CD14-positive monocyte (primary cell): ENCODE data around the gene PLXNA4. TPM values are rescaled to one million over a fixed set of nuclear protein-coding genes. Genes with fewer than 3 reads are reported as not detected.

Source experiments
- DNase-seq, 3 donors: peaks; one replicate each; pipeline ENCODE4 v3.0.0-alpha.2; 2011 to 2022
- H2AFZ ChIP-seq: 2 replicates; pipeline ENCODE4 v1.6.0; 2012; ENCODE audit warnings: mild to moderate bottlenecking, low read depth, low read length, inconsistent platforms; ENCODE audit not compliant: insufficient read depth, poor library complexity, severe bottlenecking
- H3K27ac ChIP-seq, 2 donors: 1 replicate in 1 of 2; 2 replicates in 1 of 2; pipeline ENCODE4 v1.5.1; 2012 to 2013; ENCODE audit warnings: low read length in 2 of 2, control low read depth in 1 of 2, inconsistent platforms in 1 of 2, low read depth in 1 of 2, mild to moderate bottlenecking in 1 of 2
- H3K27me3 ChIP-seq, 2 donors: one replicate each; pipeline versions ENCODE4 v1.6.0 to v1.6.1; 2011 to 2013; ENCODE audit warnings: low read length in 2 of 2; ENCODE audit not compliant: control insufficient read depth in 2 of 2, insufficient read depth in 2 of 2
- H3K36me3 ChIP-seq, 2 donors: replicated peaks in 1 of 2; 1 replicate in 1 of 2; 2 replicates in 1 of 2; pipeline versions ENCODE4 v1.5.1 to v1.6.1; 2012 to 2013; ENCODE audit warnings: low read length in 2 of 2, control low read depth in 1 of 2, inconsistent platforms in 1 of 2, mild to moderate bottlenecking in 1 of 2; ENCODE audit not compliant: insufficient read depth in 2 of 2, control insufficient read depth in 1 of 2
- H3K4me1 ChIP-seq, 2 donors: 1 replicate in 1 of 2; 2 replicates in 1 of 2; pipeline versions ENCODE4 v1.5.1 to v1.6.1; 2012 to 2013; ENCODE audit warnings: low read length in 2 of 2, control low read depth in 1 of 2, inconsistent platforms in 1 of 2, mild to moderate bottlenecking in 1 of 2, moderate library complexity in 1 of 2; ENCODE audit not compliant: insufficient read depth in 2 of 2, control insufficient read depth in 1 of 2
- H3K4me2 ChIP-seq: replicated peaks from 2 replicates; pipeline ENCODE3; 2012; ENCODE audit warnings: low read length, moderate library complexity, mild to moderate bottlenecking; ENCODE audit not compliant: poor library complexity, severe bottlenecking; ENCODE audit errors: extremely low read depth
- H3K4me3 ChIP-seq, 3 experiments: fragments of 200-600 bp in 1 of 3; sonication (generic) in 1 of 3; replicated peaks in 1 of 3; 1 replicate in 2 of 3; 2 replicates in 1 of 3; pipeline ENCODE4 v1.5.1; 2011 to 2013; ENCODE audit warnings: low read length in 3 of 3, mild to moderate bottlenecking in 3 of 3, control low read depth in 2 of 3, low read depth in 2 of 3, inconsistent platforms in 1 of 3, moderate library complexity in 1 of 3
- H3K79me2 ChIP-seq: 2 replicates; pipeline ENCODE4 v1.6.0; 2012; ENCODE audit warnings: mild to moderate bottlenecking, control low read depth, inconsistent platforms, low read length, moderate library complexity; ENCODE audit not compliant: insufficient read depth
- H3K9ac ChIP-seq: 2 replicates; pipeline ENCODE4 v1.6.0; 2017; ENCODE audit warnings: low read length, mild to moderate bottlenecking; ENCODE audit not compliant: insufficient read depth, poor library complexity, severe bottlenecking
- H3K9me3 ChIP-seq, 2 donors: replicated peaks in 1 of 2; 1 replicate in 1 of 2; 2 replicates in 1 of 2; pipeline versions ENCODE4 v1.5.1 to v1.6.1; 2012 to 2013; ENCODE audit warnings: low read length in 2 of 2, control low read depth in 1 of 2; ENCODE audit not compliant: control insufficient read depth in 1 of 2, insufficient read depth in 1 of 2
- H4K20me1 ChIP-seq: 2 replicates; pipeline ENCODE4 v1.6.0; 2012; ENCODE audit warnings: mild to moderate bottlenecking, low read length, control low read depth, moderate library complexity; ENCODE audit not compliant: insufficient read depth
- H3K27ac Mint-ChIP-seq, 7 donors: one replicate each; pipeline ENCODE4 v1.8.0; 2020; ENCODE audit warnings: mild to moderate bottlenecking in 7 of 7, mixed read lengths in 7 of 7, moderate library complexity in 6 of 7, inconsistent platforms in 2 of 7
- H3K27me3 Mint-ChIP-seq, 3 donors: one replicate each; pipeline ENCODE4 v1.8.0; 2021 to 2022; ENCODE audit warnings: low read depth in 3 of 3, mild to moderate bottlenecking in 3 of 3, mixed read lengths in 3 of 3, moderate library complexity in 3 of 3, inconsistent platforms in 1 of 3
- H3K36me3 Mint-ChIP-seq, 2 donors: one replicate each; pipeline ENCODE4 v1.8.0; 2020; ENCODE audit warnings: mixed read lengths in 2 of 2, inconsistent platforms in 1 of 2, mild to moderate bottlenecking in 1 of 2
- H3K4me1 Mint-ChIP-seq: one replicate; pipeline ENCODE4 v1.8.0; 2020; ENCODE audit warnings: mild to moderate bottlenecking, mixed read lengths
- H3K4me3 Mint-ChIP-seq, 2 donors: one replicate each; pipeline ENCODE4 v1.8.0; 2020; ENCODE audit warnings: mild to moderate bottlenecking in 2 of 2, mixed read lengths in 2 of 2, moderate library complexity in 1 of 2
- H3K9me3 Mint-ChIP-seq, 7 donors: one replicate each; pipeline ENCODE4 v1.8.0; 2020 to 2022; ENCODE audit warnings: mixed read lengths in 7 of 7, mild to moderate bottlenecking in 6 of 7, moderate library complexity in 6 of 7, inconsistent platforms in 2 of 7
- CTCF ChIP-seq: fragments of 200-600 bp; IDR thresholded peaks from one replicate; pipeline ENCODE4 v1.8.0; 2022; ENCODE audit warnings: antibody characterized with exemption, mild to moderate bottlenecking
- WGBS: methylation state at CpG from one replicate; pipeline ENCODE4 v1.1.5; 2013; ENCODE audit warnings: missing lambda C conversion rate; ENCODE audit not compliant: insufficient coverage; 5-methylcytosine and 5-hydroxymethylcytosine counted together
- intact Hi-C, 2 donors: fragments of 100-400 bp; cut with micrococcal nuclease; formaldehyde crosslinking; loops; one replicate each; pipeline versions ENCODE4 v1.15.0 to v1.15.1; 2023
- polyA plus RNA-seq, 3 donors: library from polyadenylated mRNA; depleted of rRNA in 1 of 3; unstranded in 2 of 3; stranded (reverse) in 1 of 3; fragments of 300-500 nt in 2 of 3; fragments of >200 nt in 1 of 3; fragmentation: Illumina TruSeq in 2 of 3; gene quantifications; 1 replicate in 2 of 3; 2 replicates in 1 of 3; pipeline ENCODE4 v1.2.3, GENCODE V29; 2012 to 2021

Gene PLXNA4
- polyA plus RNA-seq, 3 donors = not detected

- H3K4me2 ChIP-seq = no peak overlapping the region
- H3K27me3 ChIP-seq = no peaks in the 10 kb centered on the region
- no peaks in the 10 kb centered on the region for H3K9me3 ChIP-seq
- no peak for TF ChIP-seq CTCF
- H3K4me3 ChIP-seq = no peak overlapping the region
- intact Hi-C loops = no loop called here
- H3K27ac ChIP-seq = no peak overlapping the region
- no peak overlapping the region for H3K4me3 Mint-ChIP-seq
- H3K4me1 Mint-ChIP-seq = no peaks in the 10 kb centered on the region
- H3K36me3 ChIP-seq = no peaks in the 10 kb centered on the region
- no peak overlapping the region for H2AFZ ChIP-seq
- peaks cover 2 to 15% (median 4%) of the 10 kb centered on the region in 3 donors for H3K27me3 Mint-ChIP-seq
- H3K79me2 ChIP-seq = no peaks in the 10 kb centered on the region
- no peaks in the 10 kb centered on the region for H3K36me3 Mint-ChIP-seq
- no peaks in the 10 kb centered on the region for H3K4me1 ChIP-seq
- H3K9me3 Mint-ChIP-seq = peaks cover 0 to 2% (median 0%) of the 10 kb centered on the region in 7 donors
- DNase-seq = no peak
- H3K27ac Mint-ChIP-seq = no peak overlapping the region
- WGBS = 100% methylated on average over 2 of the region's 6 CpGs
- no peaks in the 10 kb centered on the region for H4K20me1 ChIP-seq
- no peak overlapping the region for H3K9ac ChIP-seq
These were observed 495.2 kb downstream of the PLXNA4 start for GRCh38 chr7:132080967-132081668.

GRCh38 chr7:132080467-132080866, 495.8 kb downstream of the PLXNA4 start:
- Histone ChIP-seq H3K9ac (no peak overlapping the region), H3K4me1 (no peaks in the 10 kb centered on the region), H4K20me1 (no peaks in the 10 kb centered on the region), H3K79me2 (no peaks in the 10 kb centered on the region), H3K4me2 (no peak overlapping the region), H3K9me3 (no peaks in the 10 kb centered on the region), H3K36me3 (no peaks in the 10 kb centered on the region), H2AFZ (no peak overlapping the region), H3K27me3 (no peaks in the 10 kb centered on the region), H3K27ac (no peak overlapping the region), H3K4me3 (no peak overlapping the region)
- Mint-ChIP-seq H3K36me3 (no peaks in the 10 kb centered on the region), H3K27ac (no peak overlapping the region), H3K9me3 (peaks cover 0 to 4% (median 0%) of the 10 kb centered on the region in 7 donors), H3K4me3 (no peak overlapping the region), H3K4me1 (no peaks in the 10 kb centered on the region), H3K27me3 (peaks cover 2 to 22% (median 4%) of the 10 kb centered on the region in 3 donors)
- no peak for TF ChIP-seq CTCF
- 40% methylated on average over 1 of the region's 1 CpG for WGBS
- intact Hi-C loops = no loop called here
- DNase-seq = no peak
